DLD1 (cell line): ENCODE results near the gene PRRC2B.
"Not testable (repeated sequence)": the region's sequence is repeated elsewhere in the genome, so short reads cannot be mapped to it uniquely, and the experiment has no call there.

ENCODE experiments used
- in situ Hi-C: cut with HindIII; loops from 2 replicates; pipeline ENCODE4 v1.10.0; 2017; ENCODE audit warnings: low sequenced_read_pairs

Gene PRRC2B

GRCh38 chr9:131386281-131386680 is 7.6 kb upstream of the PRRC2B start:
- in situ Hi-C loops = no loop called here

- in situ Hi-C loops = no loop called here
Observed at GRCh38 chr9:131387394-131387793, 6.5 kb upstream of the PRRC2B start.

GRCh38 chr9:131391020-131391419 is 2.9 kb upstream of the PRRC2B start:
- in situ Hi-C loops = no loop called here

GRCh38 chr9:131391504-131391903 is 2.4 kb upstream of the PRRC2B start:
- in situ Hi-C loops = no loop called here

- in situ Hi-C loops = no loop called here
Observed at GRCh38 chr9:131394464-131395156, 724 bp downstream of the PRRC2B start.

- in situ Hi-C loops = no loop called here
Observed at GRCh38 chr9:131395157-131396098, 1.5 kb downstream of the PRRC2B start.

- in situ Hi-C loops = not testable (repeated sequence)
Observed at GRCh38 chr9:131396099-131396479, 2.2 kb downstream of the PRRC2B start.

GRCh38 chr9:131396626-131397025 is 2.7 kb downstream of the PRRC2B start:
- in situ Hi-C loops = no loop called here

- in situ Hi-C loops = no loop called here
Observed at GRCh38 chr9:131397100-131397790, 3.4 kb downstream of the PRRC2B start.

GRCh38 chr9:131398204-131398603 is 4.3 kb downstream of the PRRC2B start:
- in situ Hi-C loops = no loop called here

- in situ Hi-C loops = no loop called here
Observed at GRCh38 chr9:131399972-131400371, 6.1 kb downstream of the PRRC2B start.

- in situ Hi-C loops = no loop called here
Observed at GRCh38 chr9:131400627-131401026, 6.7 kb downstream of the PRRC2B start.

GRCh38 chr9:131402073-131402472 is 8.2 kb downstream of the PRRC2B start:
- in situ Hi-C loops = no loop called here

- in situ Hi-C loops = no loop called here
Observed at GRCh38 chr9:131402738-131403492, 9.0 kb downstream of the PRRC2B start.

GRCh38 chr9:131403493-131403773 is 9.5 kb downstream of the PRRC2B start:
- in situ Hi-C loops = no loop called here

GRCh38 chr9:131404581-131404980 is 10.7 kb downstream of the PRRC2B start:
- in situ Hi-C loops = no loop called here

GRCh38 chr9:131404987-131405386 is 11.1 kb downstream of the PRRC2B start:
- in situ Hi-C loops = no loop called here

GRCh38 chr9:131405428-131405827 is 11.5 kb downstream of the PRRC2B start:
- in situ Hi-C loops = no loop called here

GRCh38 chr9:131405858-131406537 is 12.1 kb downstream of the PRRC2B start:
- in situ Hi-C loops = no loop called here
